HUDEP-2 (cell line): Measurements from ENCODE around the gene C1orf87.
"Not testable (repeated sequence)": the region's sequence is repeated elsewhere in the genome, so short reads cannot be mapped to it uniquely, and the experiment has no call there.

Source experiments
- DNase-seq, 76 experiments: peaks; one replicate each; lab custom pipeline; 2025; ENCODE audit not compliant: unreplicated experiment in 76 of 76; lab: John Stamatoyannopoulos, UW

The C1orf87 gene

DNA sequence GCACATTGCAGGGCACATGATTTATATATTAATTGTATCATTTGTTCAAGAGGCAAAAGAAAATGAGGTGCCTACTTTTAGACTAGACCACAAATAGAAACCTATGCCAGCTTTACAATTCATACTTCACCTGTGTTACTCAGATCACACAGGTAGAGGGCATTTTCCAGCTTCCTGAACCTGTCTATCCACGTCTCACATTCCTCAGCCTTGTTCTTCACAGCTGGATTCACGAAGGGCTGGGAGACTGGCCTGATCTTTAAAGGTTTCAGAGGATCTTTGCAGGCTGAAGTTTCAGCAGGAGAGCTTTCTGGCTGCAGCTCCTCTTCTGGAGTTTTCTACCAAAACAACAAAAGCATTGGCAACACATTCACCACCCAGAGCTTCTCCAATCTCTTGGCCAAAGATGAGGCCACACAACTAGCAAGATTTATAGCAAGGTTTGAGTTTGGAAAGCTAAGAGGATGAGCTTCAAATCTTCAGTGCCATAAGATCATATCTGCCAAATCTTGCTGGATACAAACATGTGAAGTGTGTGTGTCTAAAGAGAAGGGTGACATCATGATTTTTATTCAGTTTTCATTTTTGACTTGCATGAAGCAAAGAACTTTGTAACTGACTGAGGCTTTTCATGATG is 76.0 kb downstream of the C1orf87 start:
- no peak for DNase-seq

DNA sequence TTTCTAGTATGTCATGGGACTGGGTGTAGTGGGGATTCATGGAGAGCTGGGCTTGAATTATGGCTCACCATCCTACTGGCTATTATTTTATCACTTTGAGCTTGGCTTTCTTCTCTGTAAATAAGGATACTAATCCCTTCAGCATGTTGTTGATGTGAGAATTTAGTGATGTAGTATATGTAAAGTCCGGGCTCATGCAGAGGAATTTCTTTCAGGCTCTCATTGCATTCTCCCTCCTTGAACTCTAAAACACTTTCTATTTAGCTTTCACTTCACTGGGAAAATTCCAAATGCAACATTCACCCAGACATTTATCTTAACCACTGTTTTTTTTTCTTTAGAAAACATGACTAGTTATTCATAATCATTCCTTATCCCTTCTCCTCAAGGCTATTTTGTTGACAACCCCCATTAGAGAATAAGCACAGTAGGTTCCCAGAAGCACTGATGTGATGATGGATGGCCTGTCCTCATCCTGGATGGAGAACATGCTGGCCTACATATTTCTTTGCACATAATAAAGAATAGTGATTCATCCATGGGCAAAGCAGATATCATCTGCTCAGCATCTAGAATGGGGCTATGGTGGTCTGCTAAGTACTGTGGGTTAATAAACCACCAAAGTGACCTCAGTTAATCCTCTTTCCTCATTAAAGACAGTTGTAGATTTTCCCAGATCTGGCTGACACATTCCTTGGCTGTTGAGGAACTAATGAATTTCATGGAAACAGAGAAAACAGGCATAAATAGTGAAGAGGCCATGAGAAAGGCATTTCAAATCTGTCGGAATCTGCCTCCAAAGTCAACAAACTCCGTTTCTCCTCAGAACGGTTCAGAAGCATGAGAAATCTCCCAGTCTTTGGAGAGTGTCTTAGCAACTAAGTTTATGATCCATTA is 79.0 kb downstream of the C1orf87 start:
- DNase-seq = no peak

DNA sequence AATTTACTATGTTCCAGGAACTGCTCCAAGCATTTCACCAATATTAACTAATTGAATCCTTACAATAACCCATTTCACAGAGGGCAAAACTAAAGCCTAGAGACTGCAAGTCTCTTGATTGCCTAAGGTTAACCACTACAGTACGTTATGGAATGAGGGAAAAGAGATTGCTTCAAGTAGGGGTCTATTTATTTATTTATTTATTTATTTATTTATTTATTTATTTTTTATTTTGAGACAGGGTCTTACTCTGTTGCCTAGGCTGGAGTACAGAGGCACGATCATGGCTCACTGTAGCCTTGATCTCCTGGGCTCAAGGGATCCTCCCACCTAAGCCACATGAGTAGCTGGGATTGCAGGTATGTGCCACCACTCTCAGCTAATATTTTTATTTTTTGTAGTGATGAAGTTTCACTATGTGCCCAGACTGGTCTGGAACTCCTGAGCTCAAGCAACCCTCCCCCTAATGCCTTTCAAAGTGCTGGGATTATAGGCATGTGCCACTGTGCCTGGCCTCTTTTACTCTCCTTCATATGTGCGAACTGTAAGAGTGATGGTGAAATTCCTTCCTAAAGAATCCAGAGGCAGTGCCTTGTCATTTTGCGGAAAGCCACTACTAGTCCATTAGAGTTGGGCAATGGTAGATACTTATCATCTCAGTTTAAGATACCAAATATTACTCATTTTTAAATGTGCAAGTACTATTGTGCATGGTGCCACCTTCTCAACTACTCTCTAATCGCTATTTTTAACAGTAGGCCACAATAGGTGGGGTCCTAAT is 81.3 kb downstream of the C1orf87 start:
- no peak for DNase-seq

DNA sequence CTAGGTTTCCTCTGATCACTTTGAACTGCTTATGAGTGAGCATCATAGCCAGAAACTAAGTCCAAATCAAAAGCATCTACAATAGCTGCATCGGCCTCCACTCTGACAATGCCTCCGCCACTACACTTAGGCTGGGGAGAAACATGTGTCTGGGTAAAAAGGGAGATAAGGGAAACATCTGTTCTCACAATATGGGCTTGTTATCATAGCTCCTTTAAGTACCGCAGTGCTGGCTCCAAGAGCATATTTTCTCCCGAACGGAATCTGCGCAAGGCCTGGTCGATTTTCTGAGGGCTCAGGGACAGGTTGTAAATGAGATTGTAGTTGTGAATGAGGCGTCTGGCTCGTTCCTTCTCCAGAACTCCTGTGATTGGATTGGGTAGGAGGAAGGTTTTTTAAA is 83.1 kb downstream of the C1orf87 start:
- DNase-seq = no peak

DNA sequence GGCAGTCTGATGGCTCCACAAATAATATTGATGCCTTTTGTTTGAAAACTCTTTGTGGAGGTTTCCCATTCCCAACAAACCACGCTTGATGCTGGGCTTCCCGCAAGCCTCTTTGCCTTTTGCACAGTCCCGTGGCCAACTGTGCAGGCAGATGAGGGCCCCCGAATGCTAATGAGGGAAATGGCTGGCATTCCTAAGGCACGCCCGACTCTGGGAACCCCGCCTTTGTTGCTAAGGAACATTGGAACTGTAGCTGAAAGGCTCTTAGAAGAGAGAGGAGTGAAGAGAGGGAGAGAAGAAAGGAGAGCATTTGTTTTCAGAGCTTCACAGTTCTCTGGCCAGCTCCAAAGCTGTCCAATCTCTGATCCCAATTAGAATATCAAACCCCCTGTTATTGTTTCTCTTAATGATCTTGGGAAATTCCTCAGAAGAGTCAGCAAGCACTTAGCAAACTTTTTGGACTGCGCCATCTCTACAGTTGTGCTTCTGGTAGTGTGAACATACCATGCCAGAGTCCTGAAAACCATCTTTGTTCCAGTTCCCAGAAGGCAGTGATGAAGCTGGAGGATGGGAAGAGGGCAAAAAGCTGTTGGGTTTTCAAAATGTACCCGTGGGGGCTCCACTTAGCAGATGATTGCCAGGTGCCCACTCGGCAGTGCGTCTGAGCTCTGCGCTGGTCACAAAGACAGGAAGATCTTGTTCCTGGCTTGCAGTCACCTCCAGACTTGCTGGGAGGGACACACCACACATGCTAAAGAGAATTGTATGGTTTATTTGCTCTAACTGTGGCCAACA is 86.9 kb downstream of the C1orf87 start:
- DNase-seq = no peak

DNA sequence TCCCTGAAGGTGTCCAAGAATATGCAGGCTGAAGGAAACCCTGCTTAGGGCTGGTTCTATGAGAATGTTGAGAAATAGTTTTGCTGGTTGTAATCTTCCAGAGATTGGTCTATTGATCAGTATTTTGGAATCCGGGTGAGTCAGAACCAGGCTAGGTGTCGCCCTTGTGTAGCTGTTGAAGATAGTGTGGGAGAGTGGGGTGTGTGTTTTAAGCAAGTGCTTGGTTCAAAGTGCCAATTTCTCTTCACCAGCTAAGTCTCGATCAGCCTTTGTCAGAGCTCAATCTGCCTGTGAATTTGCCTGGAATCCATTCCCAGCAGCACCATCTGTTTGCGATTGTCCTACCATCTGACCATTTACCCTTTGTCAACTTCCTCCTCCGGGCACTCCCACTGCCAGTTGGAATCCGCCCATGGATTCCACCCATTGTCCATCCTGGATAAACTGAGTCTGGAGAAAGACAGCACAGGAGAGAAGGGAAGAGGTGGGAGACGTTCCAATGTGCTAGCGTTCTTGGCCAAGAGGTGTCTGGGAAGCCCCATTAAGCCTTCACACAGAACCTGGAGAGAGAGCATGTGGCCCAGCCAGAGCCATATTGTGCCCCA is 87.6 kb downstream of the C1orf87 start:
- DNase-seq = no peak

DNA sequence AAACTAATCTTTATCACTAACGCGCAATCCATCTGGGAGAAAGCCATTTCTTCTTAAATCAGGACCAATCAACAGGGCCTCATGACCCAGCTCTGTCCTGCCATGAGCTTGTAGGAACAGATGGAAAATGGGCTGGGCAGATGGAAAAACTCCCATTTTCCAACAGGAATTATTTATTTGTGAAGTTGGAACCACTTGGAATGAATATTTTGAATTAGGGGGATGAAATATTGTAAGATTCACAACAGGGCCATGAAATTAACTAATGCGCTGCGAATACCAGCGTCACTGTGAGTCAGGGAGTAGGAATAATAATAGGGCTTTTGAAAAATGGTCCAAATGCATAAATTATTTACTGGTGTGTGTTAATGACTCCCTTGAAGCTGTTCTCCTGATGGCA is 93.9 kb downstream of the C1orf87 start:
- no peak for DNase-seq

DNA sequence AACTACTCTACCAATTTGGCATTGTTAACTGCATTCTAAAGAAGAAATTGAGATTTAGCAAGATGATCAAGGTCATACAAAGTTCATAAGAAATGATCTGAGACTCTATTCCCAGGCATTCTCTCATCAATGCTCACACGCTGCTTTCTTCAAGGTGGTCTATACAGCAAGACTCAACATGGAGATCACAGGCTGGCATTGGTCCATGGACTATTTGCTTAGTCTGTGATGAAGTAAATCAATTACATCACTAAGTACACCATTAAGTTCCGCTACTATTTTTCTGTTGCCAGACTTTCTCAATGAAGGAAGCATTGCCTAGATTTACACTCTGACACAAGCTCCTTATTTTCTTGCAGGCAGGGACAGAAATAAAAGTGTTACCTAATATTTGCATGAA is 95.1 kb downstream of the C1orf87 start:
- DNase-seq = no peak

DNA sequence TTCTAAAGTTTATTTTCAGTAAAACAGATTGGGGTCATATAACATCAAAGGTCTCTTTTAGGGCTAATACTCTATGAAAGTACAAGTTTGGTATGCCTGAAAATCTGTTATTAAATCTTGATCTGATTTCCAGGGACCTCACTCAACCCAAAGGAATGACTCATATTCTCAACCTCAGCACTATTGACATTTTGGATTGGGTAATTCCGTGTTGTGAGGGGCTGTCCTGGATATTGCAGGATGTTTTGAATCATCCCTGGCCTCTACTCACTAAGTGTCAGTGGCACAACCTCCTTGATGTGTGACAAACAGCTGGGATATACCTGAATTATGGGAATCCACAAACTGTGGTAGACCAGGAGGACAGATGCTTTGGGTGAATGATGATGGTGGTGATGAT is 95.5 kb downstream of the C1orf87 start:
- DNase-seq = no peak

DNA sequence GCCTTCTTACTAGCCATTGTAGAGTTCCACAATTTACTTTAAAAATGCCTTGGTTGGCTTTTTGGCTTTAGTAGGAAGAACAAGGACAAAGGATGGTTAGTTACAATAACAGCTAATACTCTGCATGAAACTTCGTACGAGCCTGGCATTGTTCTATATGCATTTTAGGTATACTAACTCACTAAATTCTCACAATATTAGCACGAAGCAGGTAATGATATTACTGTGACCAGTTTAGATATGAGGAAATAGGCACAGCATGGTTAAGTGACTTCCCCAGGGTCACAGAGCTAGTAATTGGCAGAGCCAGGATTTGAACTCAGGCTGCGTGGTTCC is 96.5 kb downstream of the C1orf87 start:
- DNase-seq = no peak

DNA sequence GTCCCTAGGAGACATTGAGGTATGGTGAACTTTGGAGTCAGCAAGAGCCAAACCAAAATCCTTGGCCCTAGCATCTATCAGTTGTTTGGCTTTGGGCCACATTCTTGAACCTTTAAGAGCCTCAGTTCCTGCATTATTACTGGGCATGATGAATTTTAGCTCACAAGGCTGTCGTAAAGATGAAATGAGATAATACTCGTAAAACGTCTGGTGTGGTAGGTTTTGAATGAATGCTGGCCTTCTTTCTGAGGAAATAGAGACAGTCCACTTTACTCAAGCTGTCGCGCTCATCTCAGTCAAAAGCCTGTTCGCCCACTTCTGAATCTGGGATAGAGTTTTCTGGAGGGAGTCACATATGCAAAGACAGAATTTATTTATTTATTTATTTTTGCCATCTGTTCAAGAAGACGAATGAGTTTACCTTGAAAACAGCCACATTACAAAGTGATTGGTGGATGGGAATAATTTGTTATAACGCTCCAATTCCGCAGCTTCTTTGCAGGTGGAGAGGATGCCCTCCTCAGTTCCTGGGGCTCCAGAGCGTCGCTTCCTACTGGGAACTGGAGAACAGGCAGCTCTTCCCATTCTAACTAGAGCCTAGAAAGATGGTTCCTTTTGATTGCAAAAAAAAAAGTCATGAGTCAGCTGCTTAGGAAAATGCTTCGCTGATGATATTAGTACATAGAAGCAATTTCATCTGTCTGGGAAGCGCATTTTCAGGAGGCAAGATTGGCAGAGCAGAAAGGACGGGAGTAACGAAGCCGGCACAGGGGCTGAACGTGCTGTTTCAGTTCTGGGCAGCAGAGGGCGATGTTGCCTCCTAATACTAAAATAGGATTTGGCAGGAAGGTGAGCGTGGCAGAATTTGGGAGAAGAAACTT is 97.1 kb downstream of the C1orf87 start:
- DNase-seq = peak in 34 of 76 experiments; percentile 2 to 50 (median 12)

DNA sequence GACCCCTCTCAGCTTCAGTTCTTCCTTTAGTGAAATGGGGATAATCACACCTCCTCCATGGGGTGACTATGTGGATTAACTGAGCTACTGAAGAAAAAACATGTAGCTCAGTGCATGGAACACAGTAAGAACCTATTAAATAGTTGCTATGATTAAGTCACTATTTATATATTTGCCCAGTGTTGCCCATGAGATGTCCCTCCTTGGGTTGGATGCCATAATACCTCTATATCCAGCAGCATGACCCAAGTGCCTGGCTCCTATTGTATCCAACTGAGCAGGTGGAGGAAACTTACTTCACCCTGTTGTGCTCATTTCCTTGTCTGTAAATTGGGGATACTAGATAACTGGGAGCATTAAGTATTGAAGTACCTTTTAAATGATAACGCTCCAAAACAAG is 99.9 kb downstream of the C1orf87 start:
- DNase-seq = no peak

DNA sequence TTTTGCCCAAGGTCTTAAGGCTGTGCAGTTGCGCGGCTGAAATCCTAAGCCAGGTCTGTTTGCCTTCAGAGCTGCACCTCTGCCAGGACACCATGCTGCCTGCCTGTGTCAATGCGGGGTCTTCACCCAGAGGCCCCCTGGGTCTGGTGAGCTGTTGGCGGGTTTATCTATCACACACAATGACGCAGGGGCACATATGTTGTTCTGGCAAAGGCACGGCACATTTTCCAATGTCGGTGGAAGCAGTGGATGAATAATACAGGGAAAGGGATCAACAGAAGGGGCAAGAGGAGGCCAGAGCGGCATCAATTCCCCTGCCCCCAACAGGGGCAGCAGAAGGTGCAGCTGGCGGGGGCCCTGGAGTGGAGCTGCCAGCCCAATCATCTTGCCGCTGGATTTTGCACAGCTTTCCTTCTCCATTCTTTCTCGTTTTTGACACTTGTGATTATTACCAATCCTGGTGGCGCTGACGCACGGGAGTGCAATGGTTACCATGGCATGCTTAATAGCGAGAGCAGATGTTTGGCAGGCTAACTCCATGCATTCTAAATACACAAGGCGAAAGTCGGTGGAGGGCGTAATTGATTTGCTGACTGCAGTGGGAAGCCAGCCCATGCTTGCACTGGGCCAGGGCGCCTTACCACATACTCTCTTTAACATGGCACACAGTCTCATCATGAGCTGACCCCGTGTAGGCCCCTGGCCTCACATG is 101.2 kb downstream of the C1orf87 start:
- DNase-seq = no peak

DNA sequence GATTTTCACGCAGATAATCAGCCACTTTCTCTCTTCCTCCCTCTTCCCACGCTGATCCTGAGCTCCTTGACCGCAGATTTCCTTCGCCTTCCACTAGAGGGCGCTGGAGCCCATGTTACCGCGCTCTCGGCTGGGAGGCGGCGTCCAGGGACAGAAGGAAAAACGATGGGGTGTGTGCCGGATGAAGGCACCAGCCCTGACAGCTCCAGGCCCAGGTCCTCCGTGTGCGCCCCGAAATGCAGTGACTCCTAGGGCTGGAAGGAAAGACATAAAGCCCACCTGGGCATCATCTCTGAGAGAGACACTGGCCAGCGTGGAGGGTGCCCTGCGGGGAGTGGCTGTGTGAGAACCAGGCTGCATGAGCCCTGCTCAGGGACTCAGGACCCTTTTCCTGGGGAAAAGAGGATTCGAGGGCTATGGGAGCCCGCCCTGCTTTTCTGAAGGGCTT is 102.1 kb downstream of the C1orf87 start:
- peak in 53 of 76 experiments; percentile 2 to 59 (median 30) for DNase-seq

DNA sequence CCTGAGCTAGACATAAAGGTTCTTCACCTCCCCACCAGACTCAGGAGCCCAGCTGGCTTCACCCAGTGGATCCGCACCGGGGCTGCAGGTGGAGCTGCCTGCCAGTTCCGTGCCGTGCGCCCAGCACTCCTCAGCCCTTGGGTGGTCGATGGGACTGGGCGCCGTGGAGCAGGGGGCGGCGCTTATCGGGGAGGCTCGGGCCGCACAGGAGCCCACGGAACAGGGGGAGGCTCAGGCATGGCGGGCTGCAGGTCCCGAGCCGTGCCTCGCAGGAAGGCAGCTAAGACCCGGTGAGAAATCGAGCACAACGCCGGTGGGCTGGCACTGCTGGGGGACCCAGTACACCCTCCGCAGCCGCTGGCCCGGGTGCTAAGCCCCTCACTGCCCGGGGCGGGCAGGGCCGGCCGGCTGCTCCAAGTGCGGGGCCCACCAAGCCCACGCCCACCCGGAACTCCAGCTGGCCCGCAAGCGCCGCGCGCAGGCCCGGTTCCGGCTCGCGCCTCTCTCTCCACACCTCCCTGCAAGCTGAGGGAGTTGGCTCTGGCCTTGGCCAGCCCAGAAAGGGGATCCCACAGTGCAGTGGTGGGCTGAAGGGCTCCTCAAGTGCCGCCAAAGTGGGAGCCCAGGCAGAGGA is 103.9 kb downstream of the C1orf87 start:
- DNase-seq = not testable (repeated sequence)

DNA sequence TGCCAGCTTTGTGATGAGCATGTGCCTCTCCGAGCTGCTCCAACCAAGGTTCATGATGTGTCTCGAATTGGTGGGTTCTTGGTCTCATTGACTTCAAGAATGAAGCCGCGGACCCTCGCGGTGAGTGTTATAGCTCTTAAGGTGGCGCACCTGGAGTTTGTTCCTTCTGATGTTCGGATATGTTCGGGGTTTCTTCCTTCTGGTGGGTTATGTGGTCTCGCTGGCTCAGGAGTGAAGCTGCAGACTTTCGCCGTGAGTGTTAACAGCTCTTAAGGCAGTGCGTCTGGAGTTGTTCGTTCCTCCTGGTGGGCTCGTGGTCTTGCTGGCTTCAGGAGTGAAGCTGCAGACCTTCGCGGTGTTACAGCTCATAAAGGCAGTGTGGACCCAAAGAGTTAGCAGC is 104.8 kb downstream of the C1orf87 start:
- not testable (repeated sequence) for DNase-seq

DNA sequence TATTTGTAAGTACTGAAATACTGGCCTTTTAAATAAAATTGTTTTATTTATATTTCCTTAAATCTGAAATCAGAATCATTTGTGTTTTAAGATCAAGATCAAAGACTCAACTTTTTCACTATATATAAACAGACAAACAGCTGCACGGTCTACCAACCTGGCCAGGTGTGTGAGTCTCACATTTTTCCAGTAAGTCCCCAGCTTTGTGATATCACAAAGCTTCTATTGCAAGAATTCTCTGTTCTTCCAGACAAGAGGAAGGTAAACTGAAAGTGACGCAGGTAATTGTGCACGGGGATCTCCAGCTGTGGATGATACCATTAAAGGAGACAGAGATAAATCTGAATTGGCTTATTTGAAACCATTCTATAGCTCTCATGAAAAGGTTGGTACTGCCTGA is 105.8 kb downstream of the C1orf87 start:
- no peak for DNase-seq

DNA sequence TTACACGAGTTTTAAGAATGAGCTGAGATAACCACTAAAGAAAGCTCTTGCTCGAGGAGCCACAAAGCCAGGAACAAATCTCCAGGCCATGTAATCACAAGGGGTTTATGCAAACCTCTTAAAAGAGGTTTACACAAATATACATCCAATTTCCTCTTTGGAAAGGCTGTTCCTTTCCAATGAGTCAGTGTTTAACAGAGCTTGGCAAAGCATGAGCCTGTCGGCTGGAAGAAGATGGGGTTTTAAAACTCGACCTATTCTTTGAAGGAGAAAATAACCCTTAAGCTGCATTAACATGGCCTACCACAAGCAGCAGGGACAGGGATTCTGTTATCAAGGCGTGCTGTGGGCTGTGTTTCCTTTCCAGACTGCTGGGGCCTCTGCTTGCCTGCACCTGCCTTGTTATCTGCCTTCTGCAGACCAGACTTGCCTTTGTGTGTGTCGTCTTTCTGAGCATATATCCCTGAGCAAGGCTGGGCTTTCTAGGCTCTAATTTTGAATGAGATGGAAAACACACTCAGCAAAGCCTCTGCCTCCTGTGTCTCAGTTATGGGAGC is 106.4 kb downstream of the C1orf87 start:
- peak in 68 of 76 experiments; percentile 5 to 81 (median 41) for DNase-seq
